H9 (cell line): ENCODE results near the gene GRB7. TPM values are rescaled to one million over a fixed set of nuclear protein-coding genes. Genes with fewer than 3 reads are reported as not detected.

Source experiments
- DNase-seq: peaks from one replicate; pipeline ENCODE4 v3.0.0-alpha.2; 2017
- H2AFZ ChIP-seq: one replicate; pipeline ENCODE4 v1.6.1; 2013; ENCODE audit warnings: mild to moderate bottlenecking, low read length, control low read depth, moderate library complexity
- H2AK5ac ChIP-seq: 2 replicates; pipeline ENCODE4 v1.6.1; 2013; ENCODE audit warnings: low read length, control low read depth, mixed read lengths; ENCODE audit not compliant: insufficient read length
- H2BK120ac ChIP-seq: one replicate; pipeline ENCODE4 v1.6.1; 2013; ENCODE audit warnings: low read depth, mild to moderate bottlenecking, low read length, control low read depth, inconsistent platforms; ENCODE audit not compliant: poor library complexity, severe bottlenecking
- H2BK12ac ChIP-seq: 2 replicates; pipeline ENCODE4 v1.6.1; 2013; ENCODE audit warnings: low read length, control low read depth, mixed read lengths, low read depth; ENCODE audit not compliant: insufficient read length
- H2BK15ac ChIP-seq: 2 replicates; pipeline ENCODE4 v1.6.1; 2013; ENCODE audit warnings: low read depth, low read length, control low read depth
- H2BK20ac ChIP-seq: one replicate; pipeline ENCODE4 v1.6.1; 2013; ENCODE audit warnings: low read depth, mild to moderate bottlenecking, low read length, control low read depth, inconsistent platforms; ENCODE audit not compliant: poor library complexity, severe bottlenecking
- H2BK5ac ChIP-seq: 2 replicates; pipeline ENCODE4 v1.6.1; 2013; ENCODE audit warnings: low read length, control low read depth, mixed read lengths; ENCODE audit not compliant: insufficient read length
- H3K14ac ChIP-seq: 2 replicates; pipeline ENCODE4 v1.6.1; 2013; ENCODE audit warnings: low read length, control low read depth; ENCODE audit not compliant: insufficient read depth
- H3K18ac ChIP-seq: 2 replicates; pipeline ENCODE4 v1.6.1; 2013; ENCODE audit warnings: low read depth, mild to moderate bottlenecking, mixed read lengths, low read length, control low read depth; ENCODE audit not compliant: insufficient read length
- H3K23ac ChIP-seq: 2 replicates; pipeline ENCODE4 v1.6.1; 2013; ENCODE audit warnings: low read length, control low read depth, mixed read lengths, low read depth; ENCODE audit not compliant: insufficient read length
- H3K23me2 ChIP-seq: 2 replicates; pipeline ENCODE4 v1.6.1; 2013; ENCODE audit warnings: low read depth, mild to moderate bottlenecking, mixed read lengths, low read length, control low read depth; ENCODE audit not compliant: insufficient read length, poor library complexity, severe bottlenecking
- H3K27ac ChIP-seq: 2 replicates; pipeline ENCODE4 v1.5.1; 2013; ENCODE audit warnings: low read length, control low read depth, mixed read lengths, low read depth; ENCODE audit not compliant: insufficient read length
- H3K27me3 ChIP-seq: 2 replicates; pipeline ENCODE4 v1.6.1; 2013; ENCODE audit warnings: low read length, control low read depth, inconsistent platforms; ENCODE audit not compliant: insufficient read depth
- H3K4ac ChIP-seq: 2 replicates; pipeline ENCODE4 v1.6.1; 2013; ENCODE audit warnings: low read depth, mild to moderate bottlenecking, control low read depth, inconsistent platforms, low read length, moderate library complexity
- H3K4me1 ChIP-seq: 2 replicates; pipeline ENCODE4 v1.6.1; 2013; ENCODE audit warnings: low read length, control low read depth, inconsistent platforms; ENCODE audit not compliant: insufficient read depth
- H3K4me2 ChIP-seq: 2 replicates; pipeline ENCODE4 v1.6.1; 2013; ENCODE audit warnings: low read length, control low read depth, mixed read lengths; ENCODE audit not compliant: insufficient read length, insufficient read depth
- H3K56ac ChIP-seq: 2 replicates; pipeline ENCODE4 v1.6.1; 2013; ENCODE audit warnings: low read depth, mild to moderate bottlenecking, mixed read lengths, low read length, control low read depth; ENCODE audit not compliant: insufficient read length
- H3K79me1 ChIP-seq: 2 replicates; pipeline ENCODE4 v1.6.1; 2013; ENCODE audit warnings: low read depth, mild to moderate bottlenecking, moderate library complexity, low read length, control low read depth, inconsistent platforms; ENCODE audit not compliant: insufficient read depth, poor library complexity, severe bottlenecking
- H3K79me2 ChIP-seq: 2 replicates; pipeline ENCODE4 v1.6.1; 2013; ENCODE audit warnings: low read length, control low read depth, inconsistent platforms; ENCODE audit not compliant: insufficient read depth
- H3K9ac ChIP-seq: 2 replicates; pipeline ENCODE4 v1.6.1; 2013; ENCODE audit warnings: low read length, control low read depth, mixed read lengths; ENCODE audit not compliant: insufficient read length; ENCODE audit errors: extremely low read depth
- H3K9me3 ChIP-seq: one replicate; pipeline ENCODE4 v1.6.1; 2013; ENCODE audit warnings: low read depth, low read length, inconsistent platforms; ENCODE audit not compliant: control insufficient read depth
- H3T11ph ChIP-seq: one replicate; pipeline ENCODE4 v1.6.1; 2013; ENCODE audit warnings: mild to moderate bottlenecking, low read length, control low read depth, inconsistent platforms
- H4K20me1 ChIP-seq: one replicate; pipeline ENCODE4 v1.6.1; 2013; ENCODE audit not compliant: control insufficient read depth, insufficient read length, insufficient read depth
- H4K5ac ChIP-seq: 2 replicates; pipeline ENCODE4 v1.6.1; 2013; ENCODE audit warnings: low read depth, mild to moderate bottlenecking, mixed read lengths, low read length, control low read depth; ENCODE audit not compliant: insufficient read length
- H4K8ac ChIP-seq: replicated peaks from 2 replicates; pipeline ENCODE4 v1.6.1; 2013; ENCODE audit warnings: low read length, control low read depth, mixed read lengths, low read depth; ENCODE audit not compliant: insufficient read length
- H4K91ac ChIP-seq: 2 replicates; pipeline ENCODE4 v1.6.1; 2013; ENCODE audit warnings: low read depth, mild to moderate bottlenecking, moderate library complexity, mixed read lengths, low read length, control low read depth; ENCODE audit not compliant: insufficient read length
- H3K27ac Mint-ChIP-seq, 3 experiments: 2 replicates in 2 of 3; 3 replicates in 1 of 3; pipeline ENCODE4 v1.8.0; 2020 to 2021; ENCODE audit warnings: mixed read lengths in 3 of 3, mild to moderate bottlenecking in 1 of 3, moderate library complexity in 1 of 3
- H3K27me3 Mint-ChIP-seq: 2 replicates; pipeline ENCODE4 v1.8.0; 2021; ENCODE audit warnings: low read depth, mild to moderate bottlenecking, moderate library complexity, mixed read lengths
- H3K36me3 Mint-ChIP-seq, 3 experiments: 2 replicates in 2 of 3; 3 replicates in 1 of 3; pipeline ENCODE4 v1.8.0; 2020 to 2021; ENCODE audit warnings: low read depth in 3 of 3, mixed read lengths in 3 of 3; ENCODE audit not compliant: insufficient read depth in 1 of 3
- H3K4me1 Mint-ChIP-seq, 2 experiments: 2 replicates each; pipeline ENCODE4 v1.8.0; 2020; ENCODE audit warnings: mixed read lengths in 2 of 2
- H3K4me3 Mint-ChIP-seq, 2 experiments: 2 replicates in 1 of 2; 3 replicates in 1 of 2; pipeline ENCODE4 v1.8.0; 2020 to 2021; ENCODE audit warnings: mild to moderate bottlenecking in 2 of 2, mixed read lengths in 2 of 2, moderate library complexity in 1 of 2
- H3K9me3 Mint-ChIP-seq, 2 experiments: 2 replicates in 1 of 2; 3 replicates in 1 of 2; pipeline ENCODE4 v1.8.0; 2020; ENCODE audit warnings: mild to moderate bottlenecking in 2 of 2, mixed read lengths in 2 of 2, moderate library complexity in 1 of 2
- CTCF ChIP-seq: fragments of 200-600 bp; sonication (generic); conservative IDR thresholded peaks from 3 replicates; pipeline ENCODE4 v1.8.0; 2021; ENCODE audit warnings: antibody characterized with exemption, mild to moderate bottlenecking
- WGBS: extraction: QIAGEN DNeasy Blood & Tissue Kit; methylation state at CpG from one replicate; pipeline ENCODE4 v1.1.7; 2013; ENCODE audit warnings: missing lambda C conversion rate, low lambda C conversion rate, mixed read lengths; ENCODE audit not compliant: insufficient read length; ENCODE audit errors: extremely low coverage; 5-methylcytosine and 5-hydroxymethylcytosine counted together
- total RNA-seq: library from RNA; stranded (reverse); gene quantifications from 2 replicates; pipeline ENCODE4 v1.2.1, GENCODE V29; 2021

Gene GRB7
- total RNA-seq, 1 experiment from 2014 or later = 55.0 TPM

- Histone ChIP-seq H3K14ac (no peak overlapping the region), H2BK12ac (no peak overlapping the region), H2BK15ac (no peak overlapping the region), H3K9ac (no peak overlapping the region), H4K20me1 (no peaks in the 10 kb centered on the region), H3K4me1 (no peaks in the 10 kb centered on the region), H3K79me1 (no peaks in the 10 kb centered on the region), H2AFZ (no peak overlapping the region), H2BK5ac (no peak overlapping the region), H3K23ac (no peak overlapping the region), H2BK20ac (no peak overlapping the region), H3K27me3 (no peaks in the 10 kb centered on the region), H4K5ac (no peak overlapping the region), H3K56ac (no peak overlapping the region), H3K18ac (no peak overlapping the region), H3K9me3 (no peaks in the 10 kb centered on the region), H3K4me2 (no peak overlapping the region), H3K79me2 (no peaks in the 10 kb centered on the region), H3K23me2 (no peaks in the 10 kb centered on the region), H3T11ph (no peak overlapping the region), H4K91ac (no peak overlapping the region), H4K8ac (no peak overlapping the region), H2BK120ac (no peak overlapping the region), H3K4ac (no peak overlapping the region), H3K27ac (no peak overlapping the region), H2AK5ac (no peak overlapping the region)
- no CpG with 5 or more reads among the region's 3 CpGs for WGBS
- Mint-ChIP-seq H3K27ac (no peak overlapping the region), H3K4me1 (peaks cover 2 to 4% of the 10 kb centered on the region in 2 experiments; a peak in 2 of 4 replicates), H3K4me3 (no peak overlapping the region), H3K36me3 (no peaks in the 10 kb centered on the region), H3K27me3 (peaks cover 19% of the 10 kb centered on the region), H3K9me3 (no peaks in the 10 kb centered on the region)
- TF ChIP-seq CTCF = no peak
- DNase-seq = no peak
These were observed 27.4 kb downstream of the GRB7 start for GRCh38 chr17:39765175-39765574.
